Hepatic stellate cell (primary cell): Measurements from ENCODE around the gene PHF12.

Source experiments
- DNase-seq: peaks from one replicate; pipeline ENCODE4 v3.0.0; 2011; ENCODE audit warnings: low spot score

The PHF12 gene

DNA sequence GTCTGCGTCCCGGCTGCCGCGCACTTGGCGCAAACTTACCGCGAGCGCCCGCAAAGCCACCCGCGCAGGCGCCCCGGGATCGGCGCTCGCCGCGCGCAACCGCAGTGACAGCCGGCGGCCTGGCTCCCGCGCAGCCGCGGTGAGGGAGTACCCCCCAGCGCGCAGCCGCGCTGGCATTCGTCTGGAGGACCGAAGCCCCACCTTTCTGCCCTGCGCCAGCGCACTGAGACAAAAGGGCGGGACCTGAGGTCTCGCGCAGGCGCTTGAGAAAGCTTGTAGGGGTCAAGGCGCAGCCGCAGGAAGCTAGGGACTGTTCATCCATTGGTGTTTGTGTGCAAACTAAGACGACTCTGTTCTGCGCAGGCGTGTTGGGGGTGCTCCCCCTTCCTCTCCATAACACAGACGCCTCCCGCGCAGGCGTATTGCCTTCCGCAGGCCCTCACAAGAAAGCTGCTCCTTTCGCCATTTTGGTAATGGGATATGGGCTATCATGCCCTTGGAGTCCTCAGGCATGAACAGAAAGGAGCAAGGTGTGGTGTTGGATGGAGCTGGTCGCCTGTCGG, at the start of gene PHF12:
TSS of gene PHF12 (minus strand) at position 91 of the 563 bp plus-strand sequence. CDS start 558 bp downstream, outside the sequence.
- peak; percentile 99 for DNase-seq

DNA sequence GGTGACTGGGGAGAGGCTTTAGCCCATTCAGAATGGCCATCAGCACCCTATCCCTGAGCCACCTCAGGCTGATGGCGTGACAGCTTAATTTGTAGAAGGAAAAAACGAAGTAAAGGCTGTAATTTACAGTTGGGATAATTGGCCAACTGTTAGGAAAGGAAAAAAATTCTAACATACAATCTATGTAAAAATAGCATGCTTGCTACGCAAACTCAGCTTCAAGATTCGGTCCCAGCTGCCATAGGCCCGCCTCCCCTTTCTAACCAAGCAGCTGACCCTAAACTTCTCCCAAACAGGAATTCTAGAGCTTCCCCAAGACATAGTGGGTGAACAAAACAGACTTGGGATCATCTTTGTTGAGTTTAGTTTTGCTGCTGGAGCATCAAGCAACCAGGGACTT, 49.7 kb upstream of the PHF12 start:
- no peak for DNase-seq

DNA sequence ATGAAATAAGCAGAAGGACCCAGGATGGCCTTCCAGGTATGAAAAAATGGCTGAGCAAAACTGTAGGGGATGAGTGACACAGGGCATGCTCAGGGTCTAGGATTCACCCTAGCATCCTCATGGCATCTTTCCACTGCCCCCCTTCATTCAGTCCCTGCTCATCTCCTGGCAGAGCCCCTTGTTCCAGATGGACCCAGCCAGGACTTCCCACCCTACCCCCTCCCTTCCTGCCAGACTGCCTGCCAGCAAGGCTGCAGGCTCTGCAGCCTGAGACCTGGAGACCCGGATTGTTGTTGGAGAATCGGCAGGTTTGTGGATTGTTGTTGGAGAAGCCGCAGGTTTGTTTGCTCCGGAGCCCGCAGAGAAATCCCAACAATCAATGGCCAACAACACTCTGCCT, 47.9 kb upstream of the PHF12 start:
- no peak for DNase-seq

DNA sequence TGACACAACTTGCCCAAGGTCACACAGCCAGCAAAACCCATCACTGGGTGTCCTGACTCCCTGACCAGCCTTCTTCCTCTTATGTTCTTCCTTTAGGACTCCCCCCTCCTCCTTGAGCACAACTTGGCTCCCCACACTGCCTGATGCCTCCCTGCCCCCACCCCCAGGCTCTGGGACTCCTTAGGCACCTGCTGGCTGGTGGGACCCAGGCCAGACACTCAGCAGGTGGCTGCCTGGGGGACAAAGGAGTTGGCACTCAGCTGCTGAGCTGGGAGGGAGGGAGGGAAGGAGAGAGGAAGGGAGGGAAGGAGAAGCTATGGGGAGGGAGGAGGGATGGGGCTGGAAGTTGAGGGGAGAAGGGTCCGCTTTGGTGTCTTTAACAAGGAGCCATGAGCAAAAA, 46.5 kb upstream of the PHF12 start:
- no peak for DNase-seq

DNA sequence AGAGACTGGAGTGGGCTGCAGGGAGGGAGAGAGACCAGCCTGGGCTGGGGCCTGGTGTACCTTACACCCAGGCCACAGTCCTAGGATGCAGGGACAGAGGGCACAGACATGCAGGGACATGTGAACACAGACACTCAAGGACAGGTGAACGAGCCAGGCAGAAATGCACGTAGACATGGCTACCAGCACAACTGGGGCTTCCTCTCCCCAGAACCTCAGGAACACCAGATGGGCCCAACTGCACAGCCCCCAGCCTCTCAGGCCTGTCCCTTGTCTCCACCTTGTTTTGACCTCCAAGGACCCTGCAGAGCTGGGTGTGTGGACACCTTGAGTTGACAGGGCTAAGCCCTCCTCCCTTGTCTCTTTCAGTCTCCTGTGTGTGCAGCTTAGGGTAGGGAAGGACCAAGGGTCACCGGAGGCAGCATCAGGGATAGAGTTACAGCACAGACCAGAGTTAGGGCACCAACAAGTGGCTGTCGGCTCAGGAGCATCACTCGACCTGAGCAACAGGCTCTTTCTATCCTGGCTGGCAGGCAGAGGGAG, 45.3 kb upstream of the PHF12 start:
- DNase-seq: no peak

DNA sequence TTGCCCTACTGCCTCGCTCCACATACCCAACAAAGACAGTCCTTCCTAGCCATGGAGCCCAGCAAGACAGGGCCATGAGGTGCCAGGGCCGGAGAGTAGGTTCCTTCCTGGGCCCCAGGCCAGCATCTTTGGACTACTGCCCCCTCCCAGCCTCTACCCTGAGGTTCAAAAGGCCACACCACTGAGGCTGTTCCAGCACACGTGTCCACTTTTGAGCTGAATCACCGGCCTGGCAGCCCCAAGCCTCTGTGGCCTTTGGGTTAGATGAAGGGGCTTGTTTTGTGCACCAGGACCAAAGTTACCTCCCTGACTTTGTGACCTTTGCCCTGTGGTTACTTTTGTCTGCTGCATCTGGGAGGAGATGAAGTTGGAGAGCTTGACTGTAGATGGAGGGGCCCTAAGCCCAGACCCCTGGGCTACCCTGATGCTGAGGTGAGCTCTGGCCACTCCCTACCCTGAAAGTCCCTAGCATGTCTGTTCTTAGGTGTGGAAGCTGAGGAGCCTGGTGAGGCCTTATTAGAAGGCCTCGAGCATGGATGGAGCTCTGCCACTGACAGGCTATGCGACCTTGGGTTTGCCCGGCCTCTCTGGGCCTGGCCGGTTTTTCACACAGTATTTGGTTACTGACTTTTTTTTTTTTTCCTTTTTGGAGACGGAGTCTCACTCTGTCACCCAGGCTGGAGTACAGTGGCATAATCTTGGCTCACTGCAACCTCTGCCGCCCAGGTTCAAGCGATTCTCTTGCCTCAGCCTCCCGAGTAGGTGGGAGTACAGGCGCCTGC, 42.5 kb upstream of the PHF12 start:
- DNase-seq: no peak

DNA sequence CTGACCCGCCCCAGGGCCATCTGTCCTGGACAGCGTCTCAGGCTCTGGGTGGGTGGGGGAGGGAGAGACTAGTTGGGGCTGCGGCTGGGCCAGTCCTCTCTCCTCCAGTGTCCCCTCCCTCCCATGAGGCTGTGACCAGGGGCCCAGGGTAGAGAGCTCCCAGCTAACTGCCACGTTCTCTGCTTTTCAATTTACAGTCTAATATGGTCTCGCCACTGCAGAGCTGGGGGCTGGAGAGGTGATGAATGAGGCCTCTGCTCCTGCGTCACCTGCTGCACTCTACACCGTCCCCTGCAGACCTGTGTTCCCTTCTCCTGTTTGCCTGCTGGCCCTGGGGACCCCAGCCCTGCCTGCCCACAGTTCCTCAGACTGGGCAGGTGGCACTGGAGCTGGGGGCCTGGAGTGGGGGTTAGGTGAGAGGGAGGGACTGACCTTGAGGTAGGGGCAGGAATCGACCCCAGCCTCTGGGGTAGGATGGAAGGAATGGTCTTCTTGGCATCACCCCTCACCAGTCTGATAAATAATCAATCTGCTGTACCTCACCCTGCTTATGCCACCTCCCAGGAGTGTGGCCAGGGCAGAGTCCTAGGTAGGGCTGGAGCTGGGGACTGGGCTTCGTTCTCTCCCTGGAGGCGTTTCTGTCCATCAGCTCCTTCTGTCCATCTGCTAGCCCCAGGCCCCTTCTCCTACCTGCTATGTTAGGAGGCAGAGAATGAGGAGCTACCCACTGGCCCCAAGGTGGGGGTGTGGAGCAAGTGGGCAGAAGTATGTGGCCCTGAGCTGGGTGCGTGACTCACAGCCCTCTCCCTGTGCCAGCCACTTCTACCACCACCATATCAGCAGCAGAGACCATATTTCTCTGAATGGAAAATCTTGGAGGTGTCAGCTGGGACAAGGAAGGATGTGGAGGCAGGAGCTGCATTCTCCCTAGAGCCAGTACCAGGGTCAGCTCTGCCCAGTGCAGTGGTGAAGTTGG, 41.6 kb upstream of the PHF12 start:
- no peak for DNase-seq

DNA sequence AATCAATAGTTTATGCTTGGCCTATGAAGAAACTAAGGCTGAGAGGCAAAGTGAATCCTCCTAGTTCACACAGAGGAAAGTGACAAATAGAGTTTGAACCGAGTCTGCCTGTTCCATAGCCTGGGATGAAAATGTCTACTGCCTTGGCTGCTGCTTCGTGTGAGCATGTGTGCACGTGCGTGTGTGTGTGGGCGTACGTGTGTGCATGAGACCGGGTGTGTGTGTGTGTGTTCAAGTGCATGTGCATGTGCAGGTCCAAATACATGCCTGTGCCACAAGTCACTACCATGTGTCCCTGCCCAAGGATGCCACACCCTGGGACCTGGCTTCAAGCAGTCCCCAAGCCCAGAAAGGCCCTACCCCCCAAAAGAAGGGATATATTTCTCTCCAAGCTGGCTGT, 40.9 kb upstream of the PHF12 start:
- DNase-seq: no peak

DNA sequence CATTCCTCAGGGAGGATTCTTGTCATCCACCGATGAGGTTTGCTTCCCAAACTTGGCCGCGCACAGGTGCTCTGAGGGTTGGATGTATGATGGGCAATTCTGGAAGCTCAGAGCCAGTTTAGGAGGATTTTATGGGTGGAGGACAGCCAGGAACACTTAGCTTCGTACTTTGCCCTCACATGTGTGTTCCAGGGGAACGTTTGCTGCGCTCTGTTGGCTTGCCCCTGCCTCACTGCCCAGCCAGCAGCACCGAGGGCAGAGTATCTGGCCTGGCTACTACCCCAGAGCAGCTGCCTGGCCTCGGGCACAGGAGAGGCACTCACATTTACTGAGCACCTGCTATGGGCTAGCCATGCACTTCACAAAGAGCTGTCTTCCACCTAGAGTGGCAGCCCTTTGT, 40.5 kb upstream of the PHF12 start:
- DNase-seq: no peak

DNA sequence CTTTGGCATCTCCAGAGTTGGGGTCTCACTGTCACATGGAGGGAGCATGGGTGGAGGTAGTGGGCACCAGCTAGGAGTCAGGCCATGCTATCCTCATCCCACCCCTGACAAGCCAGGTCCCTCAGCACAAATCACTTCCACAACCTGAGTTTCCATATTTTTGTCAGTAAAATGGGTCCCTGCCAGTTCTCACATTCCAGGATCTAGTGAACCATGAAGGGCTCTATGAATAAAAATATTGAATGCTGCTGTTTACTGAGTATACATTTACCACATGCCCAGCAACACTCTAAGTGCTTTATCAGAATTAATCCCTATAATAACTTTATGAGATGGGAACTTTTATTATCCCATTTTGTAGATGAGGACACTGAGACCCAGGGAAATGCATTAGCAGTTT, 37.7 kb upstream of the PHF12 start:
- no peak for DNase-seq

DNA sequence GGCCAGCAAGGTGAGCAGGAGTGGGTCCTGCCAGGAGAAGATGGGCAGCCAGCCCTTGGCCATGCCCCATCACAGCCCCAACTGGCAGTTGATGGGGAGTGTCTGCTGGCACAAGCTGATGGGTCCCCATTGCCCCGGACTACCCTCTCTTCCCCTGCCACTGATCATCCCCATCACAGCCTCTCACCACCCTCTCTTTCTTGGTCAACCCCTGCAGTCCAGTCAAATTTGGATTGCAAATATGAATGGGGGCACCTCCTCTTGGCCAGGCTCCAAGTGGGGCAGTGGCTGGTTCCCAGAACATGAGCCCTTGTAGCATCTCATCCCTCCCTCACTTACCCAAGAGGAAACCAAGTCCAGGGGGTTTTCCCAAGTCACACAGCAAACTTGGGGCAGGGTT, 37.2 kb upstream of the PHF12 start:
- no peak for DNase-seq

DNA sequence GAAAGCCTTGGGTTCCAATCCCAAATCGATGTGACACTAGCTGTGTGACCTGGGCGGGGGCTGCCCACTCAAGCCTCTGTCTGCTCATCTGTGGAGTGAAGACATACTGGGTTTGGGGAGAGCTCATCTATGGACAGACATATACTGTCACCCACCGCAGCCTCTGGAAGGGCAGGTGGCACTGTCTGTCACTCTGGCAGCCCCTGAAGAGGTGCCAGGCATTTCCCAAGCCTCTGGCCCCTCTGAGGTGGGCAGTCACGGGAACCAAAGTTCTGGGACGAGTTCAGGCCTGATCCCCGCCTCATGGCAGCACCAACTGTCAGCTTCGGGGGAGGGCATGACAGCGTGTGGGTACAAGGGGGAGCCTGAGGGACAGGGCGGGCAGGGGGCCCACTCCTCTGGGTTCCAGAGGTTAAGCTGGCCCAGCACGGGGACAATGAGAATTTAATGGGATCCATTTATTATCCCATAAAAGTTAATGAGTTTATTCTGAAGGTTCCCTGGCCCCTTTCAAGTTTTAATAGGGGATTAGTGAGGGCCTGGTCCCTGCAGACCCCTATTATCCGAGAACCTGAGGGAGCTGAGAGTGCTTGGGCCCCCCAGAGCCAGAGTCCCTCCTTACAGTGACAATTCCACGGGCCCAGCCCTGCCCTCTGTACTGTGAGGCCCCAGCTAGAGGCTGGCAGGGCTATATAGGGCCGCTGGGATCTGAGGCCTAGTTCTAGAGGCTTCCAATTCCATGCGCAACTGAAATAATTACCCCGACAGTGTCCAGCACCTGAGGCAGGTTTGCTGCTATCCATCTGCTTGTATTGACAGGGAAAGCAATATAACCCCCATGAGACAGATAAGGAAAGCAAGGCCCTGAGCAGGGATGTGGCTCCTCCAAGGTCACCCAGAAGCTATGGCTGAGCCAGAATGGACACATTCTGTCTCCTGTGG, 35.7 kb upstream of the PHF12 start:
- no peak for DNase-seq

DNA sequence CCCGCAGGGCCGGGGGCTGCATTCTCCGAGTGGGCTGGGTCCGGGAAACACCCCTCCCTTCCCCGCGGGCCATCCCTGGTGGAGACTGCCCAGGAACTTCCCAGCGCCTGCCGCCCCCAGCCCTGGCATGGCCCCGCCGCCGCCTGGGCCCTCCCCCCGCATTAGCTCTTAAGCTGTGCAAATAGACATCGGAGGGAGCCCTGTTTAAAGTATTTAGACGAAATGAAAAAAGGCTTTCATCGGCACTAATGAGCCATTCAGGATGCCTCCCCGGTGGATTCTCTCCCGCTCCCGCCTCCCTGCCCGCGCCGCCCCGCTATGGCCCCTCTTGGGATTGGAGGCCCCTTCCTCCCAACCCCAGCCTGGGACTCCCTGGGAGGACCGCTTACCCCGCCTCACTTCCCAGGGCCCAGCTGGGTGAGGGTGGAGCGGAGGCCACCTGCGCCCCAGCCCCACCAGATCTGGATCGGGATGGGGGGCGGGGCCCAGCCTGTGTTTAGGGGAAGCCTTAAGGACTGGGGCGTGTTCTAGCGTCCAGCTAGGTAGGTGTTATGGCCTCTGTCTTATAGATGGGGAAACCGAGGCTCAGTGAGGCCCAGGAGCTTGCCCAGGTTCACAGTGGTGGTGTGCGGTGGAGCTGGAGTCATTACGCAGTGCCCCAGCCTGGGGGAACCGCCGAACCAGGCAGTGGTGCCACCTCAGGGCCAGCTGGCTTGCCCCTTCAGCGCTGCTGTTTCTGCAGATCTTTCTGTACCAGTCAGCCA, 34.8 kb upstream of the PHF12 start:
- DNase-seq: no peak

DNA sequence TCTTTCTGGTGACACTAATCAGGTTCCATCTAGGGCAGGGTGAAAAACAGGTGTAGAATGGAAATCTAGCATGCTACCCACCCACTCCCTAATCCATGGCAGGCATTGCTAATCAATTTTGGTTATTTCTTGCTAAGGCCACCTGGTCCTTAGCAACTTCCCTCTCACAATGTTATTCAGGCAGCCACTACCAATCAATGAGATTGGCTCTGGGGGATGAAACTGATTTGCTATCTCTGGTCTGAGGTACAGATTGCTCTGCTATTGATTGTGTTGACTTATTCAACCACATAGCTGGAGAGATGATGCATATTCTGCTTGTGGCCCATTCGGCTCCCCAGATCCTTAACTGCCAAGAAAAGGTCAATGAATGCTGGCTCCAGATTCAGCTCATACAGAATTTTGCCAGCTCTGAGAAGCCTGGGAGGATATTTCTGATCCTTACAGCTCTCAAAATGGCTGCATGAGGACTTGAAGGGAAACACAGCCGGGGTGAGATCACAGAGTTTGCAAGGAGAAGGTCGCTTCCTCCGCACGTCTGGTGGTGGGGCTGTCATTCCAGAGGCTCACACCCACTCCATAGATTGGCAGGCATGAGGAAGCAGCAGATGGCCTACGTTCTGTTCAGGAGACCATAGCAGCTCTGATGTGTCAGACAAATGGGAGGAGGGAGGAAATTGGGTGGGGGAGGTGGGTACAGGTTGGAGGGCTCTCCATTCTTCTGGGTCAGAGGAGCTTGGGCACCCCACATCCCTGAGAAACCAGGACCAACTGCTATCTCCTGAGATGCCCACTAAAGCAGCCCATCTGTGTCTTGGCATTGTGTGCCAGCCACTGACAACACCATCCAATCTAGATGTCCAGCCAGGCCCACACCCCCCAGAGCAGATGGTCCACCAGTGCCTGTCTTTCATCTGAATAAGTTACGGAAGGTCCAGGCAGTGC, 32.2 kb upstream of the PHF12 start:
- DNase-seq: no peak

DNA sequence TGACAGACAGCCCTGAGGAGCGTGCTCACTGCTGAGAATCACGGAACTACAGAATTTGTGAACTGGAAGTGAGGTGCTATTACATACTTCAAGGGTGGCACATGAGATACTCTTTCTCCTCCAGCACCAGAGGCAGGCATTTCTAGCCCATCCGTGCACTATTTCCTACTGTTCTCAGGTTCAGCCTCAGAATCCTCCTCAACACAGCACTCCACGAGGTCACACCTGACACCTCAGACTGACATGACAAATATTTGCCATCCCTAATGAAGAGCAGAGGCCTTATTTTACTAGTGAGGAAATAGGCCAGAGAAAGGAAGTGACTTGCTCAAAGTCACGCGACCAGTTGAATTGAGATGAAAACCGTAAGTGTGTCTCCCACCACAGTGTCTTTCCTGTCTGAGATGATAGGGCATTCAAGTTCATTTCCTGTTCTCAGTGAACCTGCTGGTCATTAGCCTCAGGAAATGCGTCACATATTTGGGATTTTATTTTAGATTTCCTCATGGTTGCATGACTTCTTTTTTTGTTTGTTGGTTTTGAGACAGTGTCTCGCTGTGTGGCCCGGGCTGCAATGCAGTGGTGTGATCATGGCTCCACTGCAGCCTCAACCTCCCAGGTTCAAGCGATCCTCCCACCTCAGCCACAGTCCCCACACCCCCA, 30.9 kb upstream of the PHF12 start:
- no peak for DNase-seq

DNA sequence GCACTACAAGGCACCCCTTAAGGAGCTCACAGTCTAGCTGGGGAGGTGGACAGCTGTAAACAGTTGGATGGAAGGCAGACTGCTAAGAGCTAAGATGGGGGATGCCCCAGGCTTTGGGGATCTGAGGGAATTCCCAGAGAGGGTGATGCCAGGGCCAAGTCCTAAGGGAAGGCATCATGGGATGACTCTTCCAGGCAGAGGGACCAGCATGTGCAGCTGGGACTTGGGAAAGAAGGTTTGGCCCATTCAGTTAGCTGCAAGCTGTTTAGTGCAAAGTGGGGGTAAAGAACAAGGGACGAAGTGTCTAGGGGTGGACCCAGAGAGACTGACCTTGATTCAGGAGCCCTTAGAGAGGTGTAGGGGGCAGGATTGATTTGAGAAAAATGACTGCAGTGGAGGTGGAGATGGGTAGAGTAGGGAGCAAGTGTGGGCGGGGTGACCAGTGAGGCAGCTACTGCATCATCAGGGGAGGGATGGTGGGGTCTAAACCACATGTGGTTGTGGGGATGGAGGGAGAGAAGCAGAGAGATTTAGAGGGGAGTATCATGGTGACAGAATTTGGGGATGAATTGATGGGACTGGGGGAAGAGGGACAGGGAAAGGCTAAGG, 27.1 kb upstream of the PHF12 start:
- DNase-seq: no peak

DNA sequence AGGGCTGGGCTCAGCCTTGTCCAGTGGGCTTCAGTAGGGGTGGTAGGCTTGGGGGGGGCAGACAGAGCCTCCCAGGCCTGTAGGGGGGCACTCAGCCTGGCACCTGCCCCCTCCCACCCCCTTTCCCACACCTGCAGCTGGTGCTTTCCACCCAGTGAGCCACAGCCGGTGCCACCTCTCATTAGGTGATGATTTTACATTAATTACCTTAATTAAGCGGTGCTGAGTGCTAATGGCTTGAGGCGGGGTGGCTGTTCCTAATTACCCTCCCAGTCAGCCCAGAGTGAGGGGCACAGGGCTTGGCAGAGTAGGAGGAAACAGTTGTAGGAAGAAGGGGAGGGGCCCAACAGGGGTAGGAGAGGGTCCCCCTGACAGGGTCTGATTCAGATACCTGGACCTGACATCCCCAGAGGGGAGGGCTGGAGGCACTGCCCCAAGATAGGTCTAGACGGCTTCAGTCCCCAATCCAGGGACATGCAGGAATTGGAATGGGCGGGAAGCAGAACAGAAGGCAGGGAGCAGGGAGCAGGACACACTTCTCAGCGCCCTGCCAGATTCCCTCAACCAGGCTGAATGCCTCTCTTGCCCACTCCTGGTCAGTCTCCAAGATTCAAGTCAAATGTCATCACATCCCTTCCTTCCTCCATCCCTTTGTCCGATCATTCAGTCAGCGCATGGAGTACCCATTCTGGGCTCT, 26.5 kb upstream of the PHF12 start:
- no peak for DNase-seq

DNA sequence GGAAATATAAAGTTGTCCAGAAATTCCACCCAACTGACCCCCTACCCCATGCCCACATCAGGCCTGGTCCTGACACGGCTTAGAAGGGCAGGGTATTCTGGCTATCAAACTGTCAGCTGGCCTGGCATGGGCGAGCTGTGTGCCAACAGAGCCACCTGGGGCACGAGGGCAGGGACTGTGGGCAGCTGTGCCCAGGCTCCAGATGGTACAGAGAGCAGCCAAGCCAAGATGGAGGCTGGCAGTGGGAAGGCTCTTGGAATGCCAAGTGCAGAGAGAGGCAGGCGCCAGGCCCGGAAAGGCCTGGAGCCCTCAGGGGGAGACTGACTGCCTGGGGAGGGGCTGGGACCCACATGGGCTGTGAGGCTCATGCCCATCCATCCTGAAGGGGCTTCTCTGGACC, 24.3 kb upstream of the PHF12 start:
- DNase-seq: no peak
